Liver (tissue), 9 donors: ENCODE measurements around the gene COX4I1. TPM values are rescaled to one million over a fixed set of nuclear protein-coding genes. Genes with fewer than 3 reads are reported as not detected.

Source experiments
- DNase-seq: peaks from one replicate; pipeline ENCODE4 v3.0.0-alpha.2; 2017; ENCODE audit warnings: low spot score
- H3K27ac ChIP-seq, 2 donors: one replicate each; pipeline ENCODE4 v1.7.0; 2013; ENCODE audit warnings: inconsistent platforms in 2 of 2, low read length in 2 of 2, control low read depth in 1 of 2, low read depth in 1 of 2, mild to moderate bottlenecking in 1 of 2
- H3K27me3 ChIP-seq, 4 donors: one replicate each; pipeline versions ENCODE4 v1.6.1 to v1.7.0; 2013; ENCODE audit warnings: low read length in 3 of 4, inconsistent platforms in 1 of 4, mild to moderate bottlenecking in 1 of 4, moderate library complexity in 1 of 4; ENCODE audit not compliant: control insufficient read depth in 4 of 4, insufficient read depth in 4 of 4
- H3K36me3 ChIP-seq, 4 donors: one replicate each; pipeline versions ENCODE4 v1.6.1 to v1.7.0; 2013; ENCODE audit warnings: low read length in 3 of 4, mild to moderate bottlenecking in 3 of 4, low read depth in 1 of 4, moderate library complexity in 1 of 4; ENCODE audit not compliant: control insufficient read depth in 4 of 4, insufficient read depth in 3 of 4
- H3K4me1 ChIP-seq, 4 donors: one replicate each; pipeline versions ENCODE4 v1.6.1 to v1.7.0; 2013; ENCODE audit warnings: low read length in 3 of 4, mild to moderate bottlenecking in 3 of 4, moderate library complexity in 1 of 4; ENCODE audit not compliant: control insufficient read depth in 4 of 4, insufficient read depth in 4 of 4
- H3K4me3 ChIP-seq, 3 donors: one replicate each; pipeline versions ENCODE4 v1.6.1 to v1.7.0; 2013; ENCODE audit warnings: low read length in 3 of 3, control low read depth in 1 of 3, low read depth in 1 of 3, mild to moderate bottlenecking in 1 of 3
- H3K9ac ChIP-seq, 2 donors: one replicate each; pipeline ENCODE4 v1.7.0; 2013; ENCODE audit warnings: low read length in 2 of 2, mild to moderate bottlenecking in 2 of 2, moderate library complexity in 2 of 2, control low read depth in 1 of 2, low read depth in 1 of 2
- H3K9me3 ChIP-seq, 4 donors: one replicate each; pipeline versions ENCODE4 v1.6.1 to v1.7.0; 2013; ENCODE audit warnings: low read length in 3 of 4; ENCODE audit not compliant: control insufficient read depth in 4 of 4
- EGR1 ChIP-seq, 2 donors: IDR thresholded peaks; 2 replicates each; pipeline ENCODE4 v1.6.1; 2016 to 2018; ENCODE audit warnings: antibody characterized with exemption in 2 of 2, low read depth in 2 of 2
- FOXA1 ChIP-seq: IDR thresholded peaks from 2 replicates; pipeline ENCODE4 v1.6.1; 2016; ENCODE audit warnings: antibody characterized with exemption
- FOXA2 ChIP-seq: IDR thresholded peaks from 2 replicates; pipeline ENCODE4 v1.6.1; 2016; ENCODE audit warnings: antibody characterized with exemption
- GABPA ChIP-seq, 2 donors: IDR thresholded peaks in 1 of 2; conservative IDR thresholded peaks in 1 of 2; 2 replicates each; pipeline ENCODE4 v1.6.1; 2016; ENCODE audit warnings: antibody characterized with exemption in 2 of 2, mild to moderate bottlenecking in 1 of 2, moderate library complexity in 1 of 2
- HNF4A ChIP-seq, 2 donors: conservative IDR thresholded peaks; 2 replicates each; pipeline ENCODE4 v1.6.1; 2016; ENCODE audit warnings: antibody characterized with exemption in 2 of 2, mild to moderate bottlenecking in 2 of 2
- HNF4G ChIP-seq: IDR thresholded peaks from 2 replicates; pipeline ENCODE4 v1.6.1; 2016; ENCODE audit warnings: antibody characterized with exemption
- JUND ChIP-seq, 2 donors: IDR thresholded peaks; 2 replicates each; pipeline ENCODE4 v1.6.1; 2016; ENCODE audit warnings: antibody characterized with exemption in 2 of 2
- RAD21 ChIP-seq, 2 donors: IDR thresholded peaks; 2 replicates each; pipeline ENCODE4 v1.6.1; 2016; ENCODE audit warnings: antibody characterized with exemption in 2 of 2, mild to moderate bottlenecking in 2 of 2
- REST ChIP-seq: IDR thresholded peaks from 2 replicates; pipeline ENCODE4 v1.6.1; 2016; ENCODE audit warnings: antibody characterized with exemption, mild to moderate bottlenecking
- RXRA ChIP-seq, 2 donors: IDR thresholded peaks; 2 replicates each; pipeline ENCODE4 v1.6.1; 2017 to 2018; ENCODE audit warnings: antibody characterized with exemption in 2 of 2, mild to moderate bottlenecking in 1 of 2
- SP1 ChIP-seq: IDR thresholded peaks from 2 replicates; pipeline ENCODE4 v1.6.1; 2018; ENCODE audit warnings: antibody characterized with exemption, mild to moderate bottlenecking
- TAF1 ChIP-seq: conservative IDR thresholded peaks from 2 replicates; pipeline ENCODE4 v1.6.1; 2016; ENCODE audit warnings: antibody characterized with exemption, mild to moderate bottlenecking
- YY1 ChIP-seq: IDR thresholded peaks from 2 replicates; pipeline ENCODE4 v1.6.1; 2016; ENCODE audit warnings: antibody characterized with exemption, mild to moderate bottlenecking
- WGBS: extraction: QIAGEN DNeasy Blood & Tissue Kit; methylation state at CpG from one replicate; pipeline ENCODE4 v1.1.7; 2013; 5-methylcytosine and 5-hydroxymethylcytosine counted together
- polyA plus RNA-seq, 2 donors: library from polyadenylated mRNA; stranded (reverse) in 1 of 2; unstranded in 1 of 2; fragments of 200-250 nt in 1 of 2; fragments of >200 nt in 1 of 2; fragmentation: Nextera tagmentation in 1 of 2; extraction: Ambion mirVana in 1 of 2; gene quantifications; one replicate each; pipeline versions ENCODE4 v1.2.1 to v1.2.3, GENCODE V29; 2013 to 2015
- total RNA-seq, 2 donors: library from RNA; depleted of rRNA; stranded (reverse); fragments of >200 nt; gene quantifications; one replicate each; pipeline ENCODE4 v1.2.3, GENCODE V29; 2014
- TF ChIP-seq, protein P1 (sequence below): fragments of 150-350 bp; IDR thresholded peaks from 2 replicates; pipeline ENCODE4 v1.5.1; 2017; ENCODE audit warnings: improper control_type of control experiment, low read depth, low read length; ENCODE audit not compliant: missing input control
- TF ChIP-seq, protein P2 (sequence below): IDR thresholded peaks from 2 replicates; pipeline ENCODE4 v1.6.1; 2016; ENCODE audit warnings: antibody characterized with exemption
- TF ChIP-seq, protein P3 (sequence below): IDR thresholded peaks from 2 replicates; pipeline ENCODE4 v1.6.1; 2016; ENCODE audit warnings: antibody characterized with exemption
- donor health status: healthy.
- donor health status: healthy.
- donor health status: healthy.
- donor health status: healthy.
- donor health status: healthy.

COX4I1 gene
- total and polyA plus RNA-seq, 4 donors = 186 to 576 (median 331) TPM

GRCh38 chr16:85819245-85819644, 19.8 kb downstream of the COX4I1 start:
- Histone ChIP-seq H3K9ac (no peak overlapping the region), H3K36me3 (no peaks in the 10 kb centered on the region), H3K4me1 (peaks cover 0 to 7% (median 4%) of the 10 kb centered on the region in 4 donors), H3K27ac (no peak overlapping the region), H3K9me3 (no peaks in the 10 kb centered on the region), H3K27me3 (no peaks in the 10 kb centered on the region), H3K4me3 (no peak overlapping the region)
- peak; percentile 86 for DNase-seq
- TF ChIP-seq YY1 = no peak
- TF ChIP-seq TAF1 = no peak
- no peak for TF ChIP-seq FOXA1
- TF ChIP-seq, protein P1, sequence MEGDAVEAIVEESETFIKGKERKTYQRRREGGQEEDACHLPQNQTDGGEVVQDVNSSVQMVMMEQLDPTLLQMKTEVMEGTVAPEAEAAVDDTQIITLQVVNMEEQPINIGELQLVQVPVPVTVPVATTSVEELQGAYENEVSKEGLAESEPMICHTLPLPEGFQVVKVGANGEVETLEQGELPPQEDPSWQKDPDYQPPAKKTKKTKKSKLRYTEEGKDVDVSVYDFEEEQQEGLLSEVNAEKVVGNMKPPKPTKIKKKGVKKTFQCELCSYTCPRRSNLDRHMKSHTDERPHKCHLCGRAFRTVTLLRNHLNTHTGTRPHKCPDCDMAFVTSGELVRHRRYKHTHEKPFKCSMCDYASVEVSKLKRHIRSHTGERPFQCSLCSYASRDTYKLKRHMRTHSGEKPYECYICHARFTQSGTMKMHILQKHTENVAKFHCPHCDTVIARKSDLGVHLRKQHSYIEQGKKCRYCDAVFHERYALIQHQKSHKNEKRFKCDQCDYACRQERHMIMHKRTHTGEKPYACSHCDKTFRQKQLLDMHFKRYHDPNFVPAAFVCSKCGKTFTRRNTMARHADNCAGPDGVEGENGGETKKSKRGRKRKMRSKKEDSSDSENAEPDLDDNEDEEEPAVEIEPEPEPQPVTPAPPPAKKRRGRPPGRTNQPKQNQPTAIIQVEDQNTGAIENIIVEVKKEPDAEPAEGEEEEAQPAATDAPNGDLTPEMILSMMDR = peak; percentile 75
- TF ChIP-seq RXRA (IDR thresholded peaks at IDR 0.05) = no peak
- no peak for TF ChIP-seq HNF4A (conservative IDR thresholded peaks at IDR 0.05)
- TF ChIP-seq, protein P2, sequence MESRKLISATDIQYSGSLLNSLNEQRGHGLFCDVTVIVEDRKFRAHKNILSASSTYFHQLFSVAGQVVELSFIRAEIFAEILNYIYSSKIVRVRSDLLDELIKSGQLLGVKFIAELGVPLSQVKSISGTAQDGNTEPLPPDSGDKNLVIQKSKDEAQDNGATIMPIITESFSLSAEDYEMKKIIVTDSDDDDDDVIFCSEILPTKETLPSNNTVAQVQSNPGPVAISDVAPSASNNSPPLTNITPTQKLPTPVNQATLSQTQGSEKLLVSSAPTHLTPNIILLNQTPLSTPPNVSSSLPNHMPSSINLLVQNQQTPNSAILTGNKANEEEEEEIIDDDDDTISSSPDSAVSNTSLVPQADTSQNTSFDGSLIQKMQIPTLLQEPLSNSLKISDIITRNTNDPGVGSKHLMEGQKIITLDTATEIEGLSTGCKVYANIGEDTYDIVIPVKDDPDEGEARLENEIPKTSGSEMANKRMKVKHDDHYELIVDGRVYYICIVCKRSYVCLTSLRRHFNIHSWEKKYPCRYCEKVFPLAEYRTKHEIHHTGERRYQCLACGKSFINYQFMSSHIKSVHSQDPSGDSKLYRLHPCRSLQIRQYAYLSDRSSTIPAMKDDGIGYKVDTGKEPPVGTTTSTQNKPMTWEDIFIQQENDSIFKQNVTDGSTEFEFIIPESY = no peak
- peak; percentile 71 to 85 for TF ChIP-seq RAD21 (IDR thresholded peaks at IDR 0.05)
- TF ChIP-seq, protein P3, sequence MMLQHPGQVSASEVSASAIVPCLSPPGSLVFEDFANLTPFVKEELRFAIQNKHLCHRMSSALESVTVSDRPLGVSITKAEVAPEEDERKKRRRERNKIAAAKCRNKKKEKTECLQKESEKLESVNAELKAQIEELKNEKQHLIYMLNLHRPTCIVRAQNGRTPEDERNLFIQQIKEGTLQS = no peak
- TF ChIP-seq JUND (IDR thresholded peaks at IDR 0.05) = no peak
- 2% methylated on average over 10 of the region's 10 CpGs for WGBS

DNA sequence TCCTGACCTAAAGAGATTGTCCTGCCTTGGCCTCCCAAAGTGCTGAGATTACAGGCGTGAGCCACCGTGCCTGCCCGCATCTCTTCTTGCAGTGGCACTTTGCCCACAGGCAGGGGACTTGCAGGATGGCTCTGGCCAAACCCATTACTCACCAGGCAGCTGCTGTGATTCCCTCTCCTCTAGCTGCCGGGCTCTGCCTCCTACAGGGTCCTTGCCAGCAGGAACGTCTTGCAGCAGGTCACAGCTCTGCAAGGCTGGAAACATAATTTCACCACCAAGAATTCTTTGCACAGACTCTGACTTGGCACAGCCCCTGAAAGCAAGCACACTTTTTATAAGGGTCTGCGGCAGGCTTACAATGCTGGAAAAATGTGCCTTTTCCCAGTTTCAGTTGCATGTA, 20.3 kb downstream of the COX4I1 start:
- TF ChIP-seq HNF4G (no peak), YY1 (no peak), SP1 (no peak), RXRA (IDR thresholded peaks at IDR 0.05) (no peak), JUND (IDR thresholded peaks at IDR 0.05) (no peak), TAF1 (no peak), FOXA2 (no peak), GABPA (IDR thresholded peaks at IDR 0.05 in 1 of 2, conservative IDR thresholded peaks at IDR 0.05 in 1 of 2) (no peak), RAD21 (IDR thresholded peaks at IDR 0.05) (no peak), EGR1 (IDR thresholded peaks at IDR 0.05; ENCODE audit: low read depth in 2 of 2) (no peak), REST (no peak), HNF4A (conservative IDR thresholded peaks at IDR 0.05) (no peak)
- TF ChIP-seq, protein P3 = no peak
- no peaks in the 10 kb centered on the region for H3K36me3 ChIP-seq
- H3K9ac ChIP-seq = no peak overlapping the region
- H3K27me3 ChIP-seq = no peaks in the 10 kb centered on the region
- no peak for DNase-seq
- H3K4me3 ChIP-seq = no peak overlapping the region
- WGBS = 69% methylated on average over 6 of the region's 6 CpGs
- H3K9me3 ChIP-seq = no peaks in the 10 kb centered on the region
- H3K4me1 ChIP-seq = peaks cover 0 to 7% (median 4%) of the 10 kb centered on the region in 4 donors
- H3K27ac ChIP-seq = no peak overlapping the region
